DMS 273 (cell line): ENCODE results near the gene MRAP2.
"Not testable (repeated sequence)": the region's sequence is repeated elsewhere in the genome, so short reads cannot be mapped to it uniquely, and the experiment has no call there.

Experiments used
- DNase-seq: peaks from one replicate; lab custom pipeline; 2025; ENCODE audit not compliant: unreplicated experiment; lab: John Stamatoyannopoulos, UW

MRAP2 gene

DNA sequence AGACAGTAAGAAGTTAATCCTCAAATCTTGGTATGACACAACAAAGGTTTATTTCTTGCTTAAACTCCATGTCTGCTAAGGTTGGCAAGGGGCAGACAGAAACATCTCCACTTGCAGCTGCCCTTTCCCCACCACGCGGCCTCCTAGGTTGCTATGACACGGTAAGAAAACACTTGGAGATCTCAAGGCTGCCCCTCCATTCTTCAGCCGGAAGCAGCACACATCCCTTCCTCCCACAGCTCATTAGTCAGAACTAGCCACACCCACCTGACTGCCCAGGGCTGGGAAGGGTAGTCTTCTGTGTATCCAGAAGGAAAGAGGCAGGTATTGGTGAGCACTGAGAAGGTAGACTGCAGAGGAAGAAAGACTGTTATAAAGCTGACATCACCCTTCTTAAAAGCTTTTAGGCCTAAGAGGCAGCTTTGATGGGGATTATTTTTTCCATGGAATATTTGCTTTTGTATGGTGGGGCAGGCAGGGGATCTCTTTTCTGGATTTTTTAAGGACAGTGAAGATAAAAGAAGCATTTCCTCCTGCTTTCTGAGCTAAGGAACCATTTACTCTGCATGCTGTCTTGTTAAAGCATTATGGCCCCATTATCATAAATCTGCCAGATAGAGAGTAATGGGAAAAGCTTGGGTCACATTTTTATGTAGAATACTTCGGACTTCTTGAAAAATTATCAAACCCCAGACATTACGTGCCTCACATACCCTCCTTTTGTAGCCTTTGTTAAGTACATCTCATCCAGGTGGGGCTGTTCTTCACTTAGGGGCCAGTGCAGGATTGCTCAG, 41.6 kb downstream of the MRAP2 start:
- DNase-seq = peak; percentile 47

DNA sequence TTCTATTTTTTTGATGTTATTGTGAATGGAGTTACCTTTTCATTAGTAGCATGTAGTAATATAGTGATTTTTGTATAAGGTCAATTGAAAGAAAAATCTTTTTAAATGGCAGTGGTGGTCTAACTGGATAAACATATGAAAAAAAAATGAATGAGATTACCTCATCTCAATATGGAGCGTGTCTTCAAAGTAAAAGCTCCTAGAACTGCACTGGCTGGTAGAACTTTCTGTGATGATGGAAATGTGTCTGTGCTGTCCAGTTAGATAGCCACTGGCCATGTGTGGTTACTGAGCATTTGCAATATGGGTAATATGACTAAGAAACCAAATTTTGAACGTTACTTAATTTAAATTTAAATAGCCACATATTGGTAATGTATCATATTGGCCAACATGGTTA, 44.1 kb downstream of the MRAP2 start:
- DNase-seq = no peak

DNA sequence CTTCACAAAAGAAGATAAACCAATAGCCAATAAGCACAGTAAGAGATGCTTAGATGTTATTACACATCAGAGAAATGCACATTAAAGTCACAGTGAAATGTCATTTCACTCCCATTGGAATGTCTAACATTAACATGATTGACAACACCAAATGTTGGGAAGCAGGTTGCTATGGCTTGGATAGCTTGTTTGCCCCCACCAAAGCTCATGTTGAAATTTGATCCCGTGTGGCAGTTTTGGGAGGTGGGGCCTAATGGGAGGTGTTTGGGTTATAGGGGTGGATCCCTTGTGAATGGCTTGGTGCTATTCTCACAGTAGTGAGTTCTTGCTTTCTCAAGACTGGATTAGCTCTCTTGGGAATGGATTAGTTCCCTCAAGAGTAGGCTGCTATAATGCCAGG, 44.8 kb downstream of the MRAP2 start:
- DNase-seq = peak; percentile 51

DNA sequence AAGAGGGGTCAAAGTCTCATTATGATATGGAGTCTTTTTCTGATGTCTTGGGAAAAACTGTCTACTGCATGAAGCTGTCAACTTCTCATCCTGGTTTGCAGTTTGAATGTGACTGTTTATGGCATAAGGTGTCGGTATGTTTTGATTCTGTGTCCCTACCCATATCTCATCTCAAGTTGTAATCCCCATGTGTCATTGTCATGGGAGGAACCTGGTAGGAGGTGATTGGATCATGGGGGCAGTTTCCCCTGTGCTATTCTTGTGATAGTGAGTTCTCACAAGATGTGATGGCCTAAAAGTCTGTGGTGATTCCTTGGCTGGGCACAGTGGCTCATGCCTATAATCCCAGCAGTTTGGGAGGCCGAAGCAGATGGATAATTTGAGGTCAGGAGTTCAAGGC, 47.6 kb downstream of the MRAP2 start:
- no peak for DNase-seq

DNA sequence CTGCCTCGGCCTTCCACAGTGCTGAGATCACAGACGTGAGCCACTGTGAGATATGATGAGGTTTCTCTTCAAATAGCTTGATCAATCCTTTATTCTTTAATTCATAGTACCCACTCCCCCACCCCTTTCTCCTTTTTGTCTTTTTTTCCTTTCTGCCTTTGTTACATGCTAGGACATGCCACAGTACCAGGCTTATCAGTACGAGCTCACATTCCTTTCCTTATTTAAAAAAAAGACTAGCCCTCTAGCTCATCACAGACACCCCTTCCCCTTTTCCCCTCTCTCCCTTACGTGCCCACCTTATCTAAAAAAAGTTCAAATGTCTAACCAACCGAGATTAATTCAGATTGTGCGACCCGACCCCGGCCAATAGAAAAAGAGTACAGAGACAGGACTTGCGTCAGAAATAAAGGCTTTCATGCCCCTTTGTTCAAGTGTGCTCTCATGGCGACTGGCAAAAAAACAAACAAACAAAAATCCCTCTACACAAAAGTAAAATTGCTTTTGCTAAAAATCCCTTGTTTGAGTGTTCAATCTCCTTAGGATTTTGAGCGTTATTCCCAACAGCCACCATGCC, 49.2 kb downstream of the MRAP2 start:
- DNase-seq = no peak

DNA sequence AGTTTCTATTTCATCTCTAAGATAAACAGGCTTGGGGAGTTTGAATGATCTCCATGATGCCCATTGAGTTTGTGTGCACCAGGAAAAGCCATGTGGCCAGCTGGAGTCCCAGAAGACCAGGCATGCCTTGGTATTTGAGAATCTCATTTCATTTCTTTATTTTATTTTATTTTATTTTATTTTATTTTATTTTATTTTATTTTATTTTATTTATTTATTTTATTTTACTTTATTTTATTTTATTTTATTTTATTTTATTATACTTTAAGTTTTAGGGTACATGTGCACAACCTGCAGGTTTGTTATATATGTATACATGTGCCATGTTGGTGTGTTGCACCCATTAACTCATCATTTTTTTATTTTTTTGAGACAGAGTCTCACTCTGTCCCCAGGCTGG, 51.1 kb downstream of the MRAP2 start:
- not testable (repeated sequence) for DNase-seq

DNA sequence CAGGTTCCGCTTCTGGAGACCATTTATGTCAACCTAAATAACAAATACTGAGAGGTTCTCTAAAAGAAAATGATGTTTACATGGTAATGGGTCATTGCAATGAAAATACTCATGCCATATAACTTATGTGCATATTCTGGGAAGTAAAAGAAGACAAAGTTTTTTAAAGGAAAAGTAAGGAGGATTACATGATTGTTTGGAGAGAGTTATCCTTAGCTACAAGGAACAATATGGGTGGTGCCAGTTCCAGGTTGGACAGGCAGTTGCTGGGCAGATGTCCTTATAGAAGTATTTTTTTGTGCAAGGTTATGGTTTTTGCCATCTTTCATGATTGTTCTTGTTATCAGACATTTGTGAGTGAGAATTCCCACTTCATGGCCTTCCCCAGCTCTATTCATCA, 52.5 kb downstream of the MRAP2 start:
- DNase-seq = no peak

DNA sequence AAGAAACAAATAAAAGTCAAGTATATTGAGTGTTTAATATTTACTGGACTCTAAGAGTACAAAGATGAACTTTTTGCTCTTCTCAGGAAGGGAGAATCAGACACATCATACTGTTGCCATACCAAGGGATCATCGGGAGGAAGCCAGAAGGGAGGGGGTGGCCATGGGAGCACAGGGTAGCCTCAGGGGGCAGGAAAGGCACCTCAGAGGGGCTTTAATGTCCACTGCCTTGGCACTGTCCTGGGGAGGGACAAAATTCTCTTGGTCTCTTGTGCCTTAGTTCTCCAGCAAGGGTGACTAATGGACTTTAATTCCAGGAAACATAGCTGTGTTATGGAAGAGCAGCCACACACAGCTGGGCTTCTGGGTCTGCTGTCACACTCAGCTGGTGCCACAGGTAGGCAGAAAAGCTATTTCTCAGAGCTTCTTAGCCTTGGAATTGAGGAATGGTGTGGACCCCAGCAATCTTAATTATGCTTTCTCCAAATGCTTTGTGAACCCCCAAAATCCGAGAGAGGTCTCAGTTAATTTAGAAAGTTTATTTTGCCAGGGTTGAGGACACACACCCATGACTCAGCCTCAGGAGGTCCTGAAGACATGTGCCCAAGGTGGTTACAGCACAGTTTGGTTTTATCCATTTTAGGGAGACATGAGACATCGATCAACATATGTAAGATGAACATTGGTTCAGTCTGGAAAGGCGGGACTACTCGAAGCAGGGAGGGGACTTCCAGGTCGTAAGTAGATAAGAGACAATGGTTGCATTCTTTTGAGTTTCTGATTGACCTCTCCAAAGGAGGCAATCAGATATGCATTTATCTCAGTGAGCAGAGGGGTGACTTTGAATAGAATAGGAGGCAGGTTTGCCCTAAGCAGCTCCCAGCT, 53.2 kb downstream of the MRAP2 start:
- no peak for DNase-seq

DNA sequence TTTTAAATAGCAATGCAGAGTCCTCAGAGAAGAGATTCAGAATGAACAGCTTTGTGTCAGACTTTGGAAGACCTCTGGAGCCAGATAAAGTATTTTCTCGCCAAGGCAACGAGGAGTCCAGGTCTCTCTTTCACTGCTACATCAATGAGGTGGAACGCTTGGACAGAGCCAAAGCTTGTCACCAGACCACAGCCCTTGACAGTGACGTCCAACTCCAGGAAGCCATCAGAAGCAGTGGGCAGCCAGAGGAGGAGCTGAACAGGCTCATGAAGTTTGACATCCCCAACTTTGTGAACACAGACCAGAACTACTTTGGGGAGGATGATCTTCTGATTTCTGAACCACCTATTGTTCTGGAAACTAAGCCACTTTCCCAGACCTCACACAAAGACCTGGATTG, 55.5 kb downstream of the MRAP2 start:
- no peak for DNase-seq

DNA sequence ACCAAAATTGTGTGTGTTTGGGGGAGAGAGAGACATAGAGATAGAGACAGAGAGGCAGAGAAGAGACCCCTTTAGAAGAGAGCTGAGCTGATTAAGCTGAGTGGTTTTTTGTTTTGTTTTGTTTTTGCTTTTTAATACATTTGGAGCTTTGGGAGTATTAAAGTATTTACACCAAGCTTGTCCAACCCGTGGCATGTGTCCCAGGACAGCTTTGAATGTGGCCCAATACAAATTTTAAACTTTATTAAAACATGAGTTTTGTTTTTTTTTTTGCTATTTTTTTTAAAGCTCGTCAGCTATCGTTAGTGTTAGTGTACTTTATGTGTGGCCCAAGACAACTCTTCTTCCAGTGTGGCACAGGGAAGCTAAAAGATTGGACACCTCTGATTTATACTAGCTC, 56.0 kb downstream of the MRAP2 start:
- DNase-seq = no peak

DNA sequence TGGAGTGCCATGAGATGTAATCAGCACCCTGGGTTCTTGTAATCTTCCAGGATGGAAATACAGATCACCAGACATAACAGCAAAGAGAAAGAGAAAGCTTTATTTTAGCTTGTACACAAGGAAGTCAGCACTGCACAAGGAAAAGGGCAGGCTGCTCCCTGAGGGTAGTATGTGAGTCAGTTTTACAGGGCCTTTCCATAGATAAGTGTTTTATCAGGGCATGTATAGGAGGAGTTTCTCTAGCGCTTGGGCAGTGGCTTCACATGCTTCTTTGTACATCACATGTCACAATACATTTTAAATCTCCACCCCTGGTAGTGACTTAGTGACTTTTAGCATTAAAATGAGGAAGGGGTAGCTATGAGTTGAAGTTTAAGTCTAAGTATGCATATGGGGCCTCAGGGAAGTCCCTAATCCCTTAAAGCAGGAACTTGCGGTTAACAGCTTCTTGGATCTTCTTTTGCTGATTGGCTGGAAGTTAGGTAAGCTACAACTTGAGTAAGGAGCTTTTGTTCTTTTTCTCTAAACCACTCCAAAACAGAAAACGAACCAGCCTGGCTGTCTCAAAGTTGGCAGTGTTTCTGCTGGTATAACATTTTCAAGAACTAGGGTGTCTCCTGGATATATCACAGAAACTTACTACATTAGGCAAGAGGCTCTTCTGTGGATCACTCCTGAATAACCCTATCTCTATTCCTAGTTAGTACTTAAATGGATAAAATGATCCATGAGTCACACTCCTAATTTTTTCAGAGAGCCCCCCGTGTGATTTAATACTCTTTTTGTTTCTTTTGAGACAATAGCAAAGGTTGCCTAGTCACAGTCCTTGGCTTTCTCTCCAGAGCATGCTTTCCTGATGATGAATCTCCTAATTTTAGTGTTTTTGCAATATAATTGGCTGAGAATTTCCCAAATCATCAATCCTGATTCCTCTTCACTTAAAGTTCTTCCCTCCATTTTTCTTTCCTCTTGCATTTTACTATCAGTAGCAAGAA, 60.2 kb downstream of the MRAP2 start:
- no peak for DNase-seq

DNA sequence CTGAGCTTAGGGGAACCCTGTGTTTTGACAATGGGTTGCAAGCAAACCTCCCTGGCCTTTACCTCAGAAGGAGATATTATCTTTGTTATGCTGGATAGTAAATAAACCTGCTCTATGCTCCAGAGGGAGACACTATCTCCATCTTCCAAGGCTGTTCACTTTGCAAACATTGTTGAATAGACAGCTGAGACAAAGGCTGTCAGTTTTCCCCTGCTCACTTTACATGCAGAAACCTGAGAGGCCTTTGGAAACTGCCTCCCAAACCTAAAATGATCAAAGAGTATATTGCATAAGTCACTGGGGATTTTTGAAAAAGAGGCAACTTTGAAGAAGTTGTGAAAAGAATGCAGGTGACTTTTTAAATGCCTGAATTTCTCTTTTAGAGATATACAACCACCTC, 61.6 kb downstream of the MRAP2 start:
- DNase-seq = no peak

DNA sequence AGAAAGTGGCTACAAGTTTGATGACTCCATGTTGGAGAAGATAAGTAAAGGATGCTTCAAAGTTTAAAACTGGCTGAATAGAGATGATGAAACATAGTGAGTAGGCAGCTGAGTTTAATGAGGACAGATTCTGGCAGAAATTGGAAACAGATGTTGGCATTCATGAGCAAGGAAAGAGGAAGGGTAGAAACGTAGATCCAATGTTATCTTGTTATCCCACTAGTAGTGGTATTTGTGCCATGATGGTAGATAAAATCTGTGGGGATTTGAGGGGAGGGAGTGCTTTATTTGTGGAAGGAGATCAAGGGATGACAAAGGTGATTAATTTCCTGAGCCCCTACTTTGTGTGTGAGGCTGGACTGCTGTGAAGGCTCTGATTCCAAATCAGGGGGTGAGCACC, 69.5 kb downstream of the MRAP2 start:
- DNase-seq = peak; percentile 54

DNA sequence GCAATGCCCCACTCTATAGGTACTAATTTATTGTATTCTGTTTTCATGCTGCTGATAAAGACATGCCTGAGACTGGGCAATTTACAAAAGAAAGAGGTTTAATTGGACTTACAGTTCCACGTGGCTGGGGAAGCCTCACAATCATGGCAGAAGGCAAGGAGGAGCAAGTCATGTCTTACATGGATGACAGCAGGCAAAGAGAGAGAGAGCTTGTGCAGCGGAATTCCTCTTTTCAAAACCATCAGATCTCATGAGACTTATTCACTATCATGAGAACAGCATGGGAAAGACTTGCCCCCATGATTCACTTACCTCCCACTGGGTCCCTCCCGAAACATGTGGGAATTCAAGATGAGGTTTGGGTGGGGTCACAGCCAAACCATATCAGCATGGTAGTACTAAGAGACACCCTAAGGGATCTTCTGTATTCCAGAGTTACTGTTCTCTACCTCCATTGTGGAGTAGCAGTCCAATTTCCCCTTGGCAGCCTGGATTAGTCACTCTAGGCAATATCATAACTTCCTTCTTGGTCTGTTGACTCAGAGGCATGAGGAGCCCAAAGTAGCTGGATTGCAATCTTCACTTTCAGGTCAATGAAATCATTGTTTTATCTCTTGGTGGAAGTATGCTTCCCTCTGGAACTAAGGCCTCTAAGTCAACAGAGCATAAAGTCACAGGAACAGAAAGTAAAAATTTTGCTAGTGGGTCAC, 71.8 kb downstream of the MRAP2 start:
- not testable (repeated sequence) for DNase-seq

DNA sequence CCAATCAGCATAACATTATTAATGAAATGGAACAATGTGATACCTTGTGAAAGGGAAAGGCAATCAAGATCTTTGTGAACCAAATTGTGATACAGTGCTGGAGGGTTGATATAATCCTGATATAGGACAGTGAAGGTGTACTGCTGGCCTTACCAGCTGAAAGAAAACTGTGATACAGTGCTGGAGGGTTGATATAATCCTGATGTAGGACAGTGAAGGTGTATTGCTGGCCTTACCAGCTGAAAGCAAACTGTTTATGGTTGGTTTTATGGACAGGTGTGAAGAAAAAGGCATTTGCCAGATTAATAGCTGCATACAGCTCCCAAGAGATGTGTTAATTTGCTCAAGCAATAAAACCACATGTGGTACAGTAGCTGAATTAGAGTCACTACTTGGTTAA, 73.9 kb downstream of the MRAP2 start:
- DNase-seq = peak; percentile 62

DNA sequence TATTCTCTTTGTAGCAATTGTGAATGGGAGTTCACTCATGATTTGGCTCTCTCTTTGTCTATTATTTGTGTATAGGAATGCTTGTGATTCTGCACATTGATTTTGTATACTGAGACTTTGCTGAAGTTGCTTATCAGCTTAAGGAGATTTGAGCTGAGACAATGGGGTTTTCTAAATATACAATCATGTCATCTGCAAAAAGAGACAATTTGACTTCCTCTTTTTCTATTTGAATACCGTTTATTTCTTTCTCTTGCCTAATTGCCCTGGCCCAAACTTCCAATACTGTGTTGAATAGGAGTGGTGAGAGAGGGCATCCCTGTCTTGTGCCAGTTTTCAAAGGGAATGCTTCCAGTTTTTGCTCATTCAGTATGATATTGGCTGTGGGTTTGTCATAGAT, 77.8 kb downstream of the MRAP2 start:
- DNase-seq = not testable (repeated sequence)

DNA sequence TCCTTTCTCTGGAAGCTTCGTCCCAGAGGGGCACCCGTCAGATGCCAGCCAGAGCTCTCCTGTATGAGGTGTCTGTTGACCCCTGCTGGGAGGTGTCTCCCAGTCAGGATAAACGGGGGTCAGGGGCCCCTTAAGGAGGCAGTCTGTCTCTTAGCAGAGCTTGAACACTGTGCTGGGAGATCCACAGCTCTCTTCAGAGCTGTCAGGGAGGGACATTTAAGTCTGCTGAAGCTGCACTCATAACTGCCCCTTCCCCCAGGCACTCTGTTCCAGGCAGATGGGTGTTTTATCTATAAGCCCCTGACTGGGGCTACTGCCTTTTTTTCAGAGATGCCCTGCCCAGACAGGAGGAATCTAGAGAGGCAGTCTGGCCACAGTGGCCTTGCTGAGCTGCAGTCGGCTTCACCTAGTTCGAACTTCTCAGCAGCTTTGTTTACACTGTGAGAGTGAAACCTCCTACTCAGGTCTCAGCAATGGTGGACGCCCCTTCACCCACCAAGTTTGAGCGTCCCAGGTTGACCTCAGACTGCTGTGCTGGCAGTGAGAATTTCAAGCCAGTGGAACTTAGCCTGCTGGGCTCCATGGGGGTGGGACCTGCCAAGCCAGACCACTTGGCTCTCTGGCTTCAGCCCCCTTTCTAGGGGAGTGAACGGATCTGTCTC, 81.5 kb downstream of the MRAP2 start:
- DNase-seq = not testable (repeated sequence)

DNA sequence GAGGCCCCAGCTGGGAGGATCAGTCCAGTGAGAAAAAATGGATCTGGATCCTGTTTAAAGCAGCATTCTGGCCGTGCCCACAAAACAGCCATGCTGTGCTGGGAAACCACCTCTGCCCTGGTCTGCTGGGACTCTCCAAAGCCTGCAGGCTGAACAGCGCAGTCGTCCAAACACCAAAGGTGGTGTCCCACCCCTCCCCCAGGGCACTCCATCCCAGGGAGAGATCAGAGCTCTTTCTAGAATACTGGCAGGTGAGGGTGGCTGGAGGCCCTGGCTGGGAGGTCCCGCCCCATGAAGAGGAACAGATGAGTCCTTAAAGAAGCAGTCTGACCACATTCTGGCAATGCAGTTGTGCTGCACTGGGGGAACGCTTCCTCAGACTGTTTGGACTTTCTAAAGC, 84.6 kb downstream of the MRAP2 start:
- no peak for DNase-seq

DNA sequence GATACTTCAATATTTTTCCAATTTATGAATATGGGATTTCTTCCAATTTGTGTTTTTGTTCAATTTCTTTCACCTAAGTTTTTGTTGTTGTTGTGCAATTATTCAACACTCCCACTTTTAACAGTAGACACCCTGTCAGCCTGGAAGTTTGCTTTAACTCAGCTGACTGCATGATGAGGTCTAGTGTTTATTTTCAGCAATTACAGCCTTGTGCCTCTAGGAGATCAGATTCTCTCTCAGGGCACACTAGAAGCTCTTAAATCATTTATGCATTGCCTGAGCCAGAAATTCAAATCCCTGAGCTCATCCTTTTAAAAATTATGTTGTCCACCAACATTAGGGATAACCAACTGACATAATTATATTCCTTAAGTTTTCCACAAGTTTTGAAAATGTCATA, 85.7 kb downstream of the MRAP2 start:
- DNase-seq = peak; percentile 21

DNA sequence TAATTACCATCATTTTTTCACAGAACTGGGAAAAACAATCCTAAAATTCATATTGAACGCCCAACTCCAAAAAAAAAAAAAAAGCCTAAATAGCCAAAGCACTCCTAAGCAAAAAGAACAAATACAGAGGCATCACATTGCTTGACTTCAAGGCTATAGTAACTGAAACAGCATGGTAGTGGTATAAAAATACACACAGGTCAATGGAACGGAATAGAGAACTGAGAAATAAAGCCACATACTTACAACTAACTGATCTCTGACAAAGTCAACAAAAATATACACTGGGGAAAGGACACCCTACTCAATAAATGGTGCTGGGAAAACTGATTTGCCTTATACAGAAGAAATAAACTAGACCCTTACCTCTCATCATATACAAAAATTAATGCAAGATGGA, 89.6 kb downstream of the MRAP2 start:
- no peak for DNase-seq
